Measurements from ENCODE around the gene SLC15A1. TPM values are rescaled to one million over a fixed set of nuclear protein-coding genes. Genes with fewer than 3 reads are reported as not detected.
A peak's percentile ranks its signal among the peaks of the same experiment; 100 is the strongest.

Gene SLC15A1
- total RNA-seq, 4 donors from 2014 or later: 0.57 TPM; not detected in 3

DNA sequence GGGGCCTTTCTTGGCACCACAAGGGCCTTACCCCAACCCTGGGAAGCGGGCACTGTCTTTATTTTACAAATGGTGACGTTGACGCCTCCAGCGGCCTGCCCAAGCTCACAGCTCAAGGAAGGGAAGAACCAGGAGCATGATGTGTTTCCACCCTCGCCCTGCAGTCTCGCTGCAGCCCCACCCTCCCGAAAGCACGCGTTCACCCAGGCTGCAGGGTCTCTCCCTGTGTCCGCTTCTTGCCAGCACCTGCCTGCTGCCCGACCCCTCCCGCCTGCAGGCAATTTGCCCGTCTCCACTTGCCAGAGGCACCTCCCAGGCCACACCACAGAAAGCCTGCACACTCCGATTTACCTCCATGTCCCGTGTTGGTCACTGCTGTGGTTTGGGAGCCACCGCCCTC is 76.6 kb downstream of the SLC15A1 start:
- H3K4me1 ChIP-seq: peaks cover 0 to 24% (median 4%) of the 10 kb centered on the region in 3 donors
- no peak for TF ChIP-seq POLR2A (IDR thresholded peaks at IDR 0.05)
- TF ChIP-seq EP300 (IDR thresholded peaks at IDR 0.05): no peak
- TF ChIP-seq, protein P1, sequence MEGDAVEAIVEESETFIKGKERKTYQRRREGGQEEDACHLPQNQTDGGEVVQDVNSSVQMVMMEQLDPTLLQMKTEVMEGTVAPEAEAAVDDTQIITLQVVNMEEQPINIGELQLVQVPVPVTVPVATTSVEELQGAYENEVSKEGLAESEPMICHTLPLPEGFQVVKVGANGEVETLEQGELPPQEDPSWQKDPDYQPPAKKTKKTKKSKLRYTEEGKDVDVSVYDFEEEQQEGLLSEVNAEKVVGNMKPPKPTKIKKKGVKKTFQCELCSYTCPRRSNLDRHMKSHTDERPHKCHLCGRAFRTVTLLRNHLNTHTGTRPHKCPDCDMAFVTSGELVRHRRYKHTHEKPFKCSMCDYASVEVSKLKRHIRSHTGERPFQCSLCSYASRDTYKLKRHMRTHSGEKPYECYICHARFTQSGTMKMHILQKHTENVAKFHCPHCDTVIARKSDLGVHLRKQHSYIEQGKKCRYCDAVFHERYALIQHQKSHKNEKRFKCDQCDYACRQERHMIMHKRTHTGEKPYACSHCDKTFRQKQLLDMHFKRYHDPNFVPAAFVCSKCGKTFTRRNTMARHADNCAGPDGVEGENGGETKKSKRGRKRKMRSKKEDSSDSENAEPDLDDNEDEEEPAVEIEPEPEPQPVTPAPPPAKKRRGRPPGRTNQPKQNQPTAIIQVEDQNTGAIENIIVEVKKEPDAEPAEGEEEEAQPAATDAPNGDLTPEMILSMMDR (IDR thresholded peaks at IDR 0.05): no peak
- no peak for TF ChIP-seq POLR2AphosphoS5 (IDR thresholded peaks at IDR 0.05)
- no peaks in the 10 kb centered on the region for H3K27me3 ChIP-seq
- WGBS, 2 donors (ENCODE audit: low coverage in 1 of 2): 92 to 93% methylated on average over 3 to 7 of the region's 16 CpGs
- H3K9me3 ChIP-seq: no peaks in the 10 kb centered on the region
- H3K36me3 ChIP-seq: no peaks in the 10 kb centered on the region
- no peak for ATAC-seq
- H3K4me3 ChIP-seq: no peak overlapping the region
- H3K27ac ChIP-seq: no peak overlapping the region

- TF ChIP-seq POLR2A (IDR thresholded peaks at IDR 0.05): no peak
- TF ChIP-seq, protein P1 (IDR thresholded peaks at IDR 0.05): no peak
- TF ChIP-seq EP300 (IDR thresholded peaks at IDR 0.05): no peak
- TF ChIP-seq POLR2AphosphoS5 (IDR thresholded peaks at IDR 0.05): no peak
- H3K36me3 ChIP-seq: no peaks in the 10 kb centered on the region
- 81 to 88% methylated on average over 3 to 11 of the region's 11 CpGs for WGBS, 2 donors (ENCODE audit: low coverage in 1 of 2)
- H3K4me1 ChIP-seq: peaks cover 0 to 24% (median 4%) of the 10 kb centered on the region in 3 donors
- H3K27me3 ChIP-seq: no peaks in the 10 kb centered on the region
- H3K27ac ChIP-seq: no peak overlapping the region
- no peak for ATAC-seq
- H3K4me3 ChIP-seq: no peak overlapping the region
- H3K9me3 ChIP-seq: no peaks in the 10 kb centered on the region
These were observed 77.4 kb downstream of the SLC15A1 start for GRCh38 chr13:98675066-98675465.

DNA sequence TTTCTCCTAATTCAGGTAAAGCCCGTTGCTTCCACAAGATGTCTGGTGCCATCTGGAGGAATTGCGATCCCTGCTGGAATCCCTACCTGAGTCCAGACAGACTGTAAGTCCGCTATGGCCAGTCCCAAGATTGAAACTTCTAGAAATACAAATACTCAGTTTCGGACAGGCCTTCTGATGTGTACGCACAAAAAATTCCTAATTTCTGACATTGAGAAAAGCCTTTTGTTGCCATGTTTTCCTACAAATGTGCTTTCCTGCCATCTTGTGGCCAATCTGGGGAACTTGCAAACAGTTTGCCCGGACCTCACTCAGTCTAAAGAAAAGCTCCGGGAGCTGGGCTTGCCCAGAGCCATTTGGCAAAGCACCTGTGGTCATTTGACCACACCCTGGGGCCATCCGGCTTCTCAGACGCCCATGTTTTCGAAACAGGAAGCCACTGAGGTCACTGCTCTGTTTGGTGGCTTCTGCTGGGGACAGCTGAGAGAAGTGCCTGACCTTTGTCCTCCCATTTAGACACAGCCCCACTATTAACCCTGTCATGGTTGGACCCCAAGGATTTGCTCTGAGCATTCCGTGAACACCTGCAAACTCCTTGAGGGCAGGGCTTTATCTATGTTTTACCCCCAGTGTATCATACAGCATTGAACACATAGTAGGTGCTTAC is 79.4 kb downstream of the SLC15A1 start:
- Histone ChIP-seq H3K27ac (no peak overlapping the region), H3K27me3 (no peaks in the 10 kb centered on the region), H3K36me3 (no peaks in the 10 kb centered on the region), H3K9me3 (no peaks in the 10 kb centered on the region), H3K4me3 (no peak overlapping the region), H3K4me1 (peaks cover 0 to 24% (median 4%) of the 10 kb centered on the region in 3 donors)
- TF ChIP-seq, protein P1 (IDR thresholded peaks at IDR 0.05): peak in 3 of 4 experiments; percentile 82 to 91 (median 86)
- TF ChIP-seq EP300 (IDR thresholded peaks at IDR 0.05) (no peak), POLR2A (IDR thresholded peaks at IDR 0.05) (no peak), POLR2AphosphoS5 (IDR thresholded peaks at IDR 0.05) (no peak)
- ATAC-seq: peak; percentile 83
- WGBS, 2 donors (ENCODE audit: low coverage in 1 of 2): 26 to 40% methylated on average over 1 to 7 of the region's 11 CpGs

DNA sequence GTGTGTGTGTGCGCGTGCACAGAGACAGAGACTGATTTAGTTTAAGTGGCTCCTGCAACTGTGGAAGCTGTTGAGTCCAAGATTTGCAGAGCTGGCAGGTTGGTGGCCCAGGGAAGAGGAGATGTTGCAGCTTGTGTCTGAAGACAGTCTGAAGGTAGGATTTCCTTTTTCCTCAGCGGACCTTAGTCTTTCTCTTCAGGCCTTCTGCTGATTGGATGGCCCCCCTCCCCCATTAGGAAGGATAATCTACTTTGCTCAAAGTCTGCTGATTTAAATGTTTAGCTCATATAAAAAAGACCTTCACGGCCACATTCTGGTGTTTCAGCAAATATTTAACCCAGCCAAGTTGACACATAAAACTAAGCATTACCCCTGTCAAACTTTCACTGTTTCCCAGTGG is 84.3 kb downstream of the SLC15A1 start:
- H3K4me1 ChIP-seq: peaks cover 0 to 6% (median 1%) of the 10 kb centered on the region in 3 donors
- ATAC-seq: no peak
- no peak overlapping the region for H3K4me3 ChIP-seq
- TF ChIP-seq, protein P1 (IDR thresholded peaks at IDR 0.05): no peak
- TF ChIP-seq EP300 (IDR thresholded peaks at IDR 0.05) (no peak), POLR2A (IDR thresholded peaks at IDR 0.05) (no peak), POLR2AphosphoS5 (IDR thresholded peaks at IDR 0.05) (no peak)
- no peaks in the 10 kb centered on the region for H3K27me3 ChIP-seq
- H3K9me3 ChIP-seq: no peaks in the 10 kb centered on the region
- no peaks in the 10 kb centered on the region for H3K36me3 ChIP-seq
- WGBS, 2 donors (ENCODE audit: low coverage in 1 of 2): 90 to 100% methylated on average over 1 to 2 of the region's 4 CpGs
- H3K27ac ChIP-seq: no peak overlapping the region

DNA sequence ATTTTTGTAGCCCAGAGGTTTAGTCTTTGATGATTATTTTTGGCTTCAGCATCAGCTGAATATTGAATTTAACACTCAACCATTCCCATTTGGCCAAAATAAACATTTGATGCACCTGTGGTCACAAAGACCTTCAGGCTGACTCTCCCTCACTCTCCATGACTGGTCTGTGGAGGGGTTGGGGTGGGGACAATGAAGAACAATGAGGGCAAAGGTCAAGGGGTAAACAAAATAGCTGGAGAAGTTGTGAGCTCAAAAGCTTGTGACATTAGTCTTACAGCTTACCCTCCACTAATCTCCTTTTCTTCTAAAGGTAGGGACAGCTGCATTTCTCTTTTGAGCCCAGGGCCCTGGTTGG is 86.9 kb downstream of the SLC15A1 start:
- Histone ChIP-seq H3K4me1 (no peaks in the 10 kb centered on the region), H3K4me3 (no peak overlapping the region), H3K27ac (no peak overlapping the region), H3K36me3 (no peaks in the 10 kb centered on the region), H3K9me3 (no peaks in the 10 kb centered on the region), H3K27me3 (no peaks in the 10 kb centered on the region)
- no peak for TF ChIP-seq POLR2A (IDR thresholded peaks at IDR 0.05)
- TF ChIP-seq, protein P1 (IDR thresholded peaks at IDR 0.05): no peak
- TF ChIP-seq POLR2AphosphoS5 (IDR thresholded peaks at IDR 0.05): no peak
- TF ChIP-seq EP300 (IDR thresholded peaks at IDR 0.05): no peak
- ATAC-seq: no peak

Data from gastroesophageal sphincter (tissue), 4 donors.